ENCODE data around the gene PTPRG.

GRCh38 chr3:61975199-61975598 is 413.8 kb downstream of the PTPRG start:
- TF ChIP-seq USF1 (IDR thresholded peaks at IDR 0.05) (no peak), MAX (IDR thresholded peaks at IDR 0.05) (no peak), ZBTB7A (IDR thresholded peaks at IDR 0.05; ENCODE audit: low read depth) (no peak)
